WTC11 (cell line): ENCODE measurements around the gene DPP7. TPM values are rescaled to one million over a fixed set of nuclear protein-coding genes. Genes with fewer than 3 reads are reported as not detected.

Experiments used
- ATAC-seq: fragments of 200-7000 bp; cut with Tn5 transposase; 2 replicates; pipeline ENCODE4 v1.10.0; 2021; ENCODE audit warnings: mild to moderate bottlenecking, moderate library complexity
- CTCF ChIA-PET: fragments of 300-600 bp; sonication (Branson Sonifier 250); formaldehyde crosslinking; loops from one replicate; lab custom pipeline; 2021; ENCODE audit warnings: antibody characterized with exemption; lab: Charles Lee
- POLR2A ChIA-PET: fragments of 350-600 bp; sonication (Branson Sonifier 250); formaldehyde crosslinking; loops from one replicate; lab custom pipeline; 2021; ENCODE audit warnings: antibody characterized with exemption; lab: Charles Lee
- DNase-seq: peaks from one replicate; pipeline ENCODE4 v3.0.0; 2021; ENCODE audit warnings: low spot score
- H3K27ac Mint-ChIP-seq: 2 replicates; pipeline ENCODE4 v1.8.0; 2021; ENCODE audit warnings: mixed read lengths
- H3K27me3 Mint-ChIP-seq: 2 replicates; pipeline ENCODE4 v1.8.0; 2021; ENCODE audit warnings: low read depth, mild to moderate bottlenecking, moderate library complexity, mixed read lengths
- H3K36me3 Mint-ChIP-seq: 2 replicates; pipeline ENCODE4 v1.8.0; 2021; ENCODE audit warnings: mixed read lengths
- H3K4me1 Mint-ChIP-seq: 2 replicates; pipeline ENCODE4 v1.8.0; 2022; ENCODE audit warnings: mixed read lengths
- H3K4me3 Mint-ChIP-seq: 2 replicates; pipeline ENCODE4 v1.8.0; 2021; ENCODE audit warnings: mild to moderate bottlenecking, moderate library complexity, mixed read lengths
- H3K9me3 Mint-ChIP-seq: 2 replicates; pipeline ENCODE4 v1.8.0; 2021; ENCODE audit warnings: mixed read lengths
- CBFB ChIP-seq: sonication (generic); formaldehyde crosslinking; IDR thresholded peaks from 2 replicates; pipeline ENCODE4 v1.8.1; 2022; ENCODE audit warnings: mild to moderate bottlenecking, low read depth, missing genetic modification reagents
- FOXP1 ChIP-seq: sonication (generic); formaldehyde crosslinking; IDR thresholded peaks from 2 replicates; pipeline ENCODE4 v1.8.0; 2022; ENCODE audit warnings: missing genetic modification reagents, mild to moderate bottlenecking, moderate library complexity, borderline replicate concordance
- KAT7 ChIP-seq: sonication (generic); formaldehyde crosslinking; IDR thresholded peaks from 2 replicates; pipeline ENCODE4 v1.8.1; 2023; ENCODE audit warnings: missing genetic modification reagents, mild to moderate bottlenecking, borderline replicate concordance
- MXD4 ChIP-seq: fragments of 250-450 bp; sonication (Bioruptor Pico); IDR thresholded peaks from 2 replicates; pipeline ENCODE4 v1.8.0; 2021; ENCODE audit warnings: mild to moderate bottlenecking, moderate library complexity, borderline replicate concordance
- NFATC4 ChIP-seq: fragments of 250-450 bp; sonication (Bioruptor Pico); IDR thresholded peaks from 2 replicates; pipeline ENCODE4 v1.9.0; 2021; ENCODE audit warnings: mild to moderate bottlenecking
- NFE2L1 ChIP-seq: sonication (generic); formaldehyde crosslinking; IDR thresholded peaks from 2 replicates; pipeline ENCODE4 v1.8.1; 2023; ENCODE audit warnings: missing genetic modification reagents
- NR1H2 ChIP-seq: sonication (generic); formaldehyde crosslinking; IDR thresholded peaks from 2 replicates; pipeline ENCODE4 v1.9.0; 2021; ENCODE audit warnings: mild to moderate bottlenecking, moderate library complexity, missing genetic modification reagents
- NR2C2 ChIP-seq: sonication (generic); formaldehyde crosslinking; IDR thresholded peaks from 2 replicates; pipeline ENCODE4 v1.8.0; 2022; ENCODE audit warnings: mild to moderate bottlenecking, missing genetic modification reagents
- OVOL2 ChIP-seq: fragments of 250-450 bp; sonication (Bioruptor Pico); IDR thresholded peaks from 2 replicates; pipeline ENCODE4 v1.9.0; 2021; ENCODE audit warnings: mild to moderate bottlenecking, borderline replicate concordance
- SMAD3 ChIP-seq: sonication (generic); formaldehyde crosslinking; IDR thresholded peaks from 2 replicates; pipeline ENCODE4 v1.8.0; 2022; ENCODE audit warnings: missing genetic modification reagents, mild to moderate bottlenecking, borderline replicate concordance
- SMAD4 ChIP-seq: sonication (generic); formaldehyde crosslinking; IDR thresholded peaks from 2 replicates; pipeline ENCODE4 v1.8.0; 2022; ENCODE audit warnings: mild to moderate bottlenecking, missing genetic modification reagents
- SOX15 ChIP-seq: fragments of 250-450 bp; sonication (Bioruptor Pico); IDR thresholded peaks from 2 replicates; pipeline ENCODE4 v1.9.0; 2021; ENCODE audit warnings: mild to moderate bottlenecking
- USF2 ChIP-seq: sonication (generic); formaldehyde crosslinking; IDR thresholded peaks from 2 replicates; pipeline ENCODE4 v1.8.1; 2023; ENCODE audit warnings: mild to moderate bottlenecking, missing genetic modification reagents, moderate library complexity
- ZBTB21 ChIP-seq: sonication (generic); formaldehyde crosslinking; IDR thresholded peaks from 2 replicates; pipeline ENCODE4 v1.8.1; 2023; ENCODE audit warnings: mild to moderate bottlenecking, missing genetic modification reagents, borderline replicate concordance
- ZNF512 ChIP-seq: sonication (generic); formaldehyde crosslinking; IDR thresholded peaks from 2 replicates; pipeline ENCODE4 v1.8.1; 2022; ENCODE audit warnings: missing genetic modification reagents, borderline replicate concordance
- total RNA-seq: library from RNA; stranded (reverse); gene quantifications from 3 replicates; pipeline ENCODE4 v1.2.3, GENCODE V29; 2021
- TF ChIP-seq, protein P1 (sequence below): fragments of 250-450 bp; sonication (Bioruptor Pico); conservative IDR thresholded peaks from 2 replicates; pipeline ENCODE4 v1.9.0; 2021; ENCODE audit warnings: mild to moderate bottlenecking
- TF ChIP-seq, protein P2 (sequence below): sonication (generic); formaldehyde crosslinking; IDR thresholded peaks from 2 replicates; pipeline ENCODE4 v1.8.1; 2022; ENCODE audit warnings: low read depth, mild to moderate bottlenecking, moderate library complexity, missing genetic modification reagents, borderline replicate concordance
- TF ChIP-seq, protein P3 (sequence below): fragments of 250-450 bp; sonication (Bioruptor Pico); IDR thresholded peaks from 2 replicates; pipeline ENCODE4 v1.8.0; 2021; ENCODE audit warnings: mild to moderate bottlenecking
- TF ChIP-seq, protein P4 (sequence below): sonication (generic); formaldehyde crosslinking; IDR thresholded peaks from 2 replicates; pipeline ENCODE4 v1.8.1; 2023; ENCODE audit warnings: mild to moderate bottlenecking, missing genetic modification reagents
- TF ChIP-seq, protein P5 (sequence below): fragments of 250-450 bp; sonication (Bioruptor Pico); IDR thresholded peaks from 2 replicates; pipeline ENCODE4 v1.9.0; 2021; ENCODE audit warnings: mild to moderate bottlenecking

Gene DPP7
- total RNA-seq, 1 experiment from 2014 or later: 38.9 TPM

DNA sequence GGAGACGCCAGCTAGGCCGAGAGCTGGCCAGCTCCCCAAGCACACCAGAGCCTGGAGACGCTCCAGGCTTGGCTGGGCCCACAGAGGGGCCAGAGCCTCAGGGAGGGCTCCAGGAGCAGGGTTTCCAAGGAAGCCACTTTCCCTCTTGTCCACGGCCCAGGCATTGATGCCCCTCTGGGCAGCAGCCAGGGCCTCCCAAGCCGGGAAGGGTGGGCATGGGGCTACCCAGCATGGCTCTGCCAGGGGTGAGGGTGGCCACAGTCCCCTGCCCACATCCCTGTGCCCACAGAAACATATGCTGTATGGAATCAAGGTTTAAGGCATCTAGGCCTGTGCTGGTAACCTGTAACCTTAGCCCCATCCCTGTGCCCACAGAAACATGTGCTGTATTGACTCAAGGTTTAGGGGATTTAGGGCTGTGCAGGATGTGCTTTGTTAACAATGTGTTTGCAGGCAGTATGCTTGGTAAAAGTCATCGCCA is 1.5 kb upstream of the DPP7 start (continued):
- TF ChIP-seq OVOL2 (CRISPR knock-in tag) (no peak), USF2 (no peak)
- TF ChIP-seq, protein P1, sequence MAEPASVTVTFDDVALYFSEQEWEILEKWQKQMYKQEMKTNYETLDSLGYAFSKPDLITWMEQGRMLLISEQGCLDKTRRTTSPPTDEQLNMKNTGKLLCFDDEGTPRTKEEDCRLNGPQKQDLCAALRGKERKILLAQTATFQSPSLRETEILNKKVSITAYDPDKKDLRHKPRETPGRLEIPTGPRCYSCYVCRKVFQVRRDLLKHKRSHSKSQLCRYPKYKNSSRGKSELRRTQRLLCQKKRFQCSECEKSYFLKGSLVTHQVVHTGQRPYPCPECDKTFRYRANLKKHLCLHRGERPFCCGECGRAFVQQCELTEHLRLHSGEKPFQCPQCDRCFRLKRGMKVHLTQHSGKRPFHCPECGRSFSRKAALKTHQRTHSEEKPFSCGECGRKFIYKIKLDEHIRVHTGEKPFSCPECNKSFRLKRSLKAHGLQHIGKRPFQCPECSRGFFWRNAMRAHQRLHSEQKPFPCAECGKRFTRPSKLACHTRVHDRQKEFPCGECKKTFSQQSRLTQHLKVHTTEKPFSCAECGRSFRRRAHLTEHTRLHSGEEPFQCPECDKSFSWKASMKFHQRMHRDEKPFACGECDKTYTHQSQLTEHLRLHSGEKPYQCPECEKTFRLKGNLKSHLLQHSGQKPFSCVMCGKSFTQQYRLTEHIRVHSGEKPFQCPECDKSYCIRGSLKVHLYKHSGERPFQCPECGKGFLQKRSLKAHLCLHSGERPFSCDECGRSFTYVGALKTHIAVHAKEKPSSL (CRISPR knock-in tag): no peak
- TF ChIP-seq, protein P2, sequence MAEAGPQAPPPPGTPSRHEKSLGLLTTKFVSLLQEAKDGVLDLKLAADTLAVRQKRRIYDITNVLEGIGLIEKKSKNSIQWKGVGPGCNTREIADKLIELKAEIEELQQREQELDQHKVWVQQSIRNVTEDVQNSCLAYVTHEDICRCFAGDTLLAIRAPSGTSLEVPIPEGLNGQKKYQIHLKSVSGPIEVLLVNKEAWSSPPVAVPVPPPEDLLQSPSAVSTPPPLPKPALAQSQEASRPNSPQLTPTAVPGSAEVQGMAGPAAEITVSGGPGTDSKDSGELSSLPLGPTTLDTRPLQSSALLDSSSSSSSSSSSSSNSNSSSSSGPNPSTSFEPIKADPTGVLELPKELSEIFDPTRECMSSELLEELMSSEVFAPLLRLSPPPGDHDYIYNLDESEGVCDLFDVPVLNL (CRISPR knock-in tag): no peak

GRCh38 chr9:137115394-137116026 is 977 bp upstream of the DPP7 start:
- Mint-ChIP-seq H3K27me3 (peaks cover 29% of the 10 kb centered on the region), H3K27ac (no peak overlapping the region), H3K4me3 (peak overlapping the region; percentile 40), H3K4me1 (no peaks in the 10 kb centered on the region), H3K9me3 (peaks cover 8% of the 10 kb centered on the region), H3K36me3 (no peaks in the 10 kb centered on the region)
- ATAC-seq (no peak), DNase-seq (no peak)
- POLR2A ChIA-PET: interaction anchor here (0.6 to 0.9 kb wide), 2 partner anchors 110 to 337 kb away, joined by 3 read pairs; no protein-coding TSS in a partner anchor
- CTCF ChIA-PET: interaction anchor here (0.9 to 1.6 kb wide), 9 partner anchors 29 to 121 kb away, joined by 3 to 8 read pairs (median 6); partner anchors contain the start of genes MAN1B1 and RNF224
- TF ChIP-seq KAT7 (CRISPR knock-in tag) (no peak), NR1H2 (CRISPR knock-in tag) (no peak), ZBTB21 (CRISPR knock-in tag) (no peak), NFE2L1 (CRISPR knock-in tag) (no peak), FOXP1 (no peak), NFATC4 (CRISPR knock-in tag) (no peak), ZNF512 (CRISPR knock-in tag) (no peak), NR2C2 (CRISPR knock-in tag) (no peak), CBFB (no peak), SMAD4 (CRISPR knock-in tag) (no peak), SOX15 (CRISPR knock-in tag) (no peak), MXD4 (CRISPR knock-in tag) (no peak), SMAD3 (CRISPR knock-in tag) (no peak), OVOL2 (CRISPR knock-in tag) (no peak)
- TF ChIP-seq, protein P3, sequence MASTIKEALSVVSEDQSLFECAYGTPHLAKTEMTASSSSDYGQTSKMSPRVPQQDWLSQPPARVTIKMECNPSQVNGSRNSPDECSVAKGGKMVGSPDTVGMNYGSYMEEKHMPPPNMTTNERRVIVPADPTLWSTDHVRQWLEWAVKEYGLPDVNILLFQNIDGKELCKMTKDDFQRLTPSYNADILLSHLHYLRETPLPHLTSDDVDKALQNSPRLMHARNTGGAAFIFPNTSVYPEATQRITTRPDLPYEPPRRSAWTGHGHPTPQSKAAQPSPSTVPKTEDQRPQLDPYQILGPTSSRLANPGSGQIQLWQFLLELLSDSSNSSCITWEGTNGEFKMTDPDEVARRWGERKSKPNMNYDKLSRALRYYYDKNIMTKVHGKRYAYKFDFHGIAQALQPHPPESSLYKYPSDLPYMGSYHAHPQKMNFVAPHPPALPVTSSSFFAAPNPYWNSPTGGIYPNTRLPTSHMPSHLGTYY (CRISPR knock-in tag): no peak
- TF ChIP-seq, protein P2 (CRISPR knock-in tag): no peak
- TF ChIP-seq, protein P4, sequence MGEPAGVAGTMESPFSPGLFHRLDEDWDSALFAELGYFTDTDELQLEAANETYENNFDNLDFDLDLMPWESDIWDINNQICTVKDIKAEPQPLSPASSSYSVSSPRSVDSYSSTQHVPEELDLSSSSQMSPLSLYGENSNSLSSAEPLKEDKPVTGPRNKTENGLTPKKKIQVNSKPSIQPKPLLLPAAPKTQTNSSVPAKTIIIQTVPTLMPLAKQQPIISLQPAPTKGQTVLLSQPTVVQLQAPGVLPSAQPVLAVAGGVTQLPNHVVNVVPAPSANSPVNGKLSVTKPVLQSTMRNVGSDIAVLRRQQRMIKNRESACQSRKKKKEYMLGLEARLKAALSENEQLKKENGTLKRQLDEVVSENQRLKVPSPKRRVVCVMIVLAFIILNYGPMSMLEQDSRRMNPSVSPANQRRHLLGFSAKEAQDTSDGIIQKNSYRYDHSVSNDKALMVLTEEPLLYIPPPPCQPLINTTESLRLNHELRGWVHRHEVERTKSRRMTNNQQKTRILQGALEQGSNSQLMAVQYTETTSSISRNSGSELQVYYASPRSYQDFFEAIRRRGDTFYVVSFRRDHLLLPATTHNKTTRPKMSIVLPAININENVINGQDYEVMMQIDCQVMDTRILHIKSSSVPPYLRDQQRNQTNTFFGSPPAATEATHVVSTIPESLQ: no peak
- TF ChIP-seq, protein P5, sequence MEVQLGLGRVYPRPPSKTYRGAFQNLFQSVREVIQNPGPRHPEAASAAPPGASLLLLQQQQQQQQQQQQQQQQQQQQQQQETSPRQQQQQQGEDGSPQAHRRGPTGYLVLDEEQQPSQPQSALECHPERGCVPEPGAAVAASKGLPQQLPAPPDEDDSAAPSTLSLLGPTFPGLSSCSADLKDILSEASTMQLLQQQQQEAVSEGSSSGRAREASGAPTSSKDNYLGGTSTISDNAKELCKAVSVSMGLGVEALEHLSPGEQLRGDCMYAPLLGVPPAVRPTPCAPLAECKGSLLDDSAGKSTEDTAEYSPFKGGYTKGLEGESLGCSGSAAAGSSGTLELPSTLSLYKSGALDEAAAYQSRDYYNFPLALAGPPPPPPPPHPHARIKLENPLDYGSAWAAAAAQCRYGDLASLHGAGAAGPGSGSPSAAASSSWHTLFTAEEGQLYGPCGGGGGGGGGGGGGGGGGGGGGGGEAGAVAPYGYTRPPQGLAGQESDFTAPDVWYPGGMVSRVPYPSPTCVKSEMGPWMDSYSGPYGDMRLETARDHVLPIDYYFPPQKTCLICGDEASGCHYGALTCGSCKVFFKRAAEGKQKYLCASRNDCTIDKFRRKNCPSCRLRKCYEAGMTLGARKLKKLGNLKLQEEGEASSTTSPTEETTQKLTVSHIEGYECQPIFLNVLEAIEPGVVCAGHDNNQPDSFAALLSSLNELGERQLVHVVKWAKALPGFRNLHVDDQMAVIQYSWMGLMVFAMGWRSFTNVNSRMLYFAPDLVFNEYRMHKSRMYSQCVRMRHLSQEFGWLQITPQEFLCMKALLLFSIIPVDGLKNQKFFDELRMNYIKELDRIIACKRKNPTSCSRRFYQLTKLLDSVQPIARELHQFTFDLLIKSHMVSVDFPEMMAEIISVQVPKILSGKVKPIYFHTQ (CRISPR knock-in tag): no peak
